WTC11 (cell line): ENCODE measurements around the gene EML2.

ENCODE experiments used
- ATF3 ChIP-seq: sonication (generic); formaldehyde crosslinking; conservative IDR thresholded peaks from 2 replicates; pipeline ENCODE4 v1.8.1; 2022; ENCODE audit warnings: mild to moderate bottlenecking, missing genetic modification reagents
- CREM ChIP-seq: sonication (generic); formaldehyde crosslinking; IDR thresholded peaks from 2 replicates; pipeline ENCODE4 v1.8.1; 2022; ENCODE audit warnings: mild to moderate bottlenecking, missing genetic modification reagents, moderate library complexity
- CTCF ChIP-seq: fragments of 200-600 bp; IDR thresholded peaks from 2 replicates; pipeline ENCODE4 v1.8.0; 2022; ENCODE audit warnings: antibody characterized with exemption
- ETV6 ChIP-seq: sonication (generic); formaldehyde crosslinking; IDR thresholded peaks from 2 replicates; pipeline ENCODE4 v1.8.1; 2022; ENCODE audit warnings: mild to moderate bottlenecking, missing genetic modification reagents
- MAX ChIP-seq: sonication (generic); formaldehyde crosslinking; IDR thresholded peaks from 2 replicates; pipeline ENCODE4 v1.8.0; 2022; ENCODE audit warnings: mild to moderate bottlenecking, missing genetic modification reagents
- NFYB ChIP-seq: sonication (generic); formaldehyde crosslinking; conservative IDR thresholded peaks from 2 replicates; pipeline ENCODE4 v1.8.0; 2022; ENCODE audit warnings: low read depth, missing genetic modification reagents
- NR2C2 ChIP-seq: sonication (generic); formaldehyde crosslinking; IDR thresholded peaks from 2 replicates; pipeline ENCODE4 v1.8.0; 2022; ENCODE audit warnings: mild to moderate bottlenecking, missing genetic modification reagents
- NR3C1 ChIP-seq: sonication (generic); formaldehyde crosslinking; conservative IDR thresholded peaks from 2 replicates; pipeline ENCODE4 v1.8.1; 2023; ENCODE audit warnings: low read depth, mild to moderate bottlenecking, missing genetic modification reagents
- PRDM15 ChIP-seq: sonication (generic); formaldehyde crosslinking; IDR thresholded peaks from 2 replicates; pipeline ENCODE4 v1.8.0; 2022; ENCODE audit warnings: missing genetic modification reagents
- SP1 ChIP-seq: sonication (generic); formaldehyde crosslinking; conservative IDR thresholded peaks from 2 replicates; pipeline ENCODE4 v1.8.1; 2022; ENCODE audit warnings: missing genetic modification reagents
- USF2 ChIP-seq: sonication (generic); formaldehyde crosslinking; IDR thresholded peaks from 2 replicates; pipeline ENCODE4 v1.8.1; 2023; ENCODE audit warnings: mild to moderate bottlenecking, missing genetic modification reagents, moderate library complexity
- ZNF232 ChIP-seq: sonication (generic); formaldehyde crosslinking; IDR thresholded peaks from 2 replicates; pipeline ENCODE4 v1.8.0; 2022; ENCODE audit warnings: mild to moderate bottlenecking, missing genetic modification reagents

GRCh38 chr19:45637890-45638667, 1.1 kb downstream of the EML2 start:
- TF ChIP-seq CTCF (no peak), SP1 (CRISPR knock-in tag) (no peak; the same call in 1 of the 2 replicates), NFYB (CRISPR knock-in tag) (no peak), ETV6 (no peak), ATF3 (CRISPR knock-in tag) (no peak), USF2 (CRISPR knock-in tag) (no peak), ZNF232 (no peak), MAX (no peak), PRDM15 (CRISPR knock-in tag) (no peak), NR3C1 (CRISPR knock-in tag) (no peak), NR2C2 (CRISPR knock-in tag) (no peak), CREM (CRISPR knock-in tag) (no peak)
